Natural killer cell (primary cell): ENCODE measurements around the gene MAN2B2. TPM values are rescaled to one million over a fixed set of nuclear protein-coding genes. Genes with fewer than 3 reads are reported as not detected.

Source experiments
- ATAC-seq, 3 donors: fragments of 150-1000 bp in 2 of 3; fragments of 200-7000 bp in 1 of 3; cut with Tn5 transposase; 1 replicate in 1 of 3; 2 replicates in 2 of 3; pipeline ENCODE4 v1.10.0; 2021; ENCODE audit warnings: mild to moderate bottlenecking in 2 of 3, moderate library complexity in 2 of 3
- DNase-seq, 2 donors: peaks; one replicate each; pipeline versions ENCODE4 v3.0.0 to v3.0.0-alpha.2; 2013 to 2021; ENCODE audit warnings: mixed read lengths in 1 of 2
- H3K27ac ChIP-seq: one replicate; pipeline ENCODE4 v1.5.1; 2013; ENCODE audit warnings: mild to moderate bottlenecking, low read length
- H3K27me3 ChIP-seq: one replicate; pipeline ENCODE4 v1.6.1; 2013; ENCODE audit warnings: low read length; ENCODE audit not compliant: control insufficient read depth, insufficient read depth
- H3K36me3 ChIP-seq: one replicate; pipeline ENCODE4 v1.6.1; 2013; ENCODE audit warnings: low read length; ENCODE audit not compliant: control insufficient read depth, insufficient read depth
- H3K4me1 ChIP-seq: one replicate; pipeline ENCODE4 v1.6.1; 2013; ENCODE audit warnings: low read length; ENCODE audit not compliant: control insufficient read depth, insufficient read depth
- H3K4me3 ChIP-seq: one replicate; pipeline ENCODE4 v1.5.1; 2013; ENCODE audit warnings: low read length
- H3K9me3 ChIP-seq: one replicate; pipeline ENCODE4 v1.6.1; 2013; ENCODE audit warnings: low read length; ENCODE audit not compliant: control insufficient read depth, insufficient read depth
- H3K27ac Mint-ChIP-seq, 2 donors: one replicate each; pipeline ENCODE4 v1.8.0; 2022; ENCODE audit warnings: mild to moderate bottlenecking in 2 of 2, mixed read lengths in 2 of 2, moderate library complexity in 1 of 2
- H3K27me3 Mint-ChIP-seq, 2 donors: one replicate each; pipeline ENCODE4 v1.8.0; 2022; ENCODE audit warnings: low read depth in 2 of 2, mixed read lengths in 2 of 2
- H3K36me3 Mint-ChIP-seq: one replicate; pipeline ENCODE4 v1.8.0; 2022; ENCODE audit warnings: mixed read lengths
- H3K4me1 Mint-ChIP-seq, 2 donors: one replicate each; pipeline ENCODE4 v1.8.0; 2022; ENCODE audit warnings: mixed read lengths in 2 of 2
- H3K4me3 Mint-ChIP-seq: one replicate; pipeline ENCODE4 v1.8.0; 2022; ENCODE audit warnings: mild to moderate bottlenecking, moderate library complexity, mixed read lengths
- H3K9me3 Mint-ChIP-seq, 2 donors: one replicate each; pipeline ENCODE4 v1.8.0; 2022; ENCODE audit warnings: mixed read lengths in 2 of 2
- WGBS: methylation state at CpG from one replicate; pipeline ENCODE4 v1.1.7; 2013; ENCODE audit warnings: missing lambda C conversion rate; ENCODE audit not compliant: insufficient coverage; 5-methylcytosine and 5-hydroxymethylcytosine counted together
- intact Hi-C: fragments of 100-400 bp; cut with micrococcal nuclease; formaldehyde crosslinking; loops from one replicate; pipeline ENCODE4 v1.14.2; 2022
- total RNA-seq, 4 donors: library from RNA; stranded (reverse); fragments of 120-200 nt in 1 of 4; gene quantifications; one replicate each; pipeline versions ENCODE4 v1.2.3 to v1.2.4, GENCODE V29; 2013 to 2022
- TF ChIP-seq, protein P1 (sequence below): fragments of 200-600 bp; IDR thresholded peaks from one replicate; pipeline ENCODE4 v1.8.0; 2022; ENCODE audit warnings: antibody characterized with exemption

The MAN2B2 gene
- total RNA-seq, 3 donors from 2014 or later (not counting 1 experiment from before 2014, with no cell fraction given): 34.5 to 47.8 (median 39.0) TPM

DNA sequence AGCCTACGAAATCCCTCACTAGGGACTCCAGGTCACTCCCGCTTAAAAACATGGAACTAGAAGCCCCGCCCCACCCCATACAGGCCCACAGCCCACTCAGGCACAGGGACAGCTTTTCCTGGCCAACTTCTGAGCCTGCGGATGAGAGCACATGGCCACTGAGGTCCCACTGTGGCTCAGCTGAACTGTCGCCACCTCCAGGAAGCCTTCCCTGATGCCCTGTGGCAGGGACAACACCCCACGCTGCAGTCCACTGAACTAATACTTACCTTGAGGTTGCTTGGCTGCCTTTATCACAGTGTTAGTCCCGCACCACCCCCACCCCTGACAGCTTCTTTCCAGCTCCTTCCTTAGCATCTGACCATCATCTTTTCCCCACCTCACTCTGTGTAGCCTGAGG lies 39.3 kb upstream of the MAN2B2 start:
- no peak overlapping the region for H3K27ac ChIP-seq
- no peak overlapping the region for H3K27ac Mint-ChIP-seq
- no peaks in the 10 kb centered on the region for H3K9me3 Mint-ChIP-seq
- no peaks in the 10 kb centered on the region for H3K27me3 ChIP-seq
- no peak overlapping the region for H3K4me3 Mint-ChIP-seq
- H3K36me3 Mint-ChIP-seq: no peaks in the 10 kb centered on the region
- DNase-seq: no peak
- H3K27me3 Mint-ChIP-seq: peaks cover 5 to 8% of the 10 kb centered on the region in 2 donors
- H3K4me1 Mint-ChIP-seq: no peaks in the 10 kb centered on the region
- H3K4me3 ChIP-seq: no peak overlapping the region
- WGBS: 78% methylated on average over 7 of the region's 7 CpGs
- H3K36me3 ChIP-seq: no peaks in the 10 kb centered on the region
- H3K4me1 ChIP-seq: no peaks in the 10 kb centered on the region
- TF ChIP-seq, protein P1, sequence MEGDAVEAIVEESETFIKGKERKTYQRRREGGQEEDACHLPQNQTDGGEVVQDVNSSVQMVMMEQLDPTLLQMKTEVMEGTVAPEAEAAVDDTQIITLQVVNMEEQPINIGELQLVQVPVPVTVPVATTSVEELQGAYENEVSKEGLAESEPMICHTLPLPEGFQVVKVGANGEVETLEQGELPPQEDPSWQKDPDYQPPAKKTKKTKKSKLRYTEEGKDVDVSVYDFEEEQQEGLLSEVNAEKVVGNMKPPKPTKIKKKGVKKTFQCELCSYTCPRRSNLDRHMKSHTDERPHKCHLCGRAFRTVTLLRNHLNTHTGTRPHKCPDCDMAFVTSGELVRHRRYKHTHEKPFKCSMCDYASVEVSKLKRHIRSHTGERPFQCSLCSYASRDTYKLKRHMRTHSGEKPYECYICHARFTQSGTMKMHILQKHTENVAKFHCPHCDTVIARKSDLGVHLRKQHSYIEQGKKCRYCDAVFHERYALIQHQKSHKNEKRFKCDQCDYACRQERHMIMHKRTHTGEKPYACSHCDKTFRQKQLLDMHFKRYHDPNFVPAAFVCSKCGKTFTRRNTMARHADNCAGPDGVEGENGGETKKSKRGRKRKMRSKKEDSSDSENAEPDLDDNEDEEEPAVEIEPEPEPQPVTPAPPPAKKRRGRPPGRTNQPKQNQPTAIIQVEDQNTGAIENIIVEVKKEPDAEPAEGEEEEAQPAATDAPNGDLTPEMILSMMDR: no peak
- H3K9me3 ChIP-seq: no peaks in the 10 kb centered on the region
- ATAC-seq: no peak
- intact Hi-C loops: no loop called here

DNA sequence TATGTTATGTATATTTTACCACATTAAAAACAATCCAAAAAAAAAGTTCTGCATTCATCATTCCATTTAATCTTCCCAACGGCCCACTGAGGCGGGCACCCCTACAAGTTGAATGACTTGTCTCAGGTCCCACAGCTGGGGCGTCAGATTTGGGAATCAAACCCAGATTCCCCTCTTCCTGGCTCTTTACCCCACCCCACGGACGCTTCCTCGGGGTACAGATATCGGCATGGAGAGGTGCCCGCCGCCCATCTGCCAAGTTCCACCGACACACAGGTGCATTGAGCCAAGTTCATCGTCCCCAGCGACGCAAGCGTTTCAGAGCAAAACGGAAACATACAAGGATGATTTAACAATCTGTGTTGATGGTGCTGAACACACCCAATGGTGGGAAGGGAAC lies 36.9 kb upstream of the MAN2B2 start:
- Mint-ChIP-seq H3K36me3 (no peaks in the 10 kb centered on the region), H3K27me3 (peaks cover 5 to 8% of the 10 kb centered on the region in 2 donors), H3K27ac (no peak overlapping the region), H3K4me3 (no peak overlapping the region), H3K4me1 (no peaks in the 10 kb centered on the region), H3K9me3 (no peaks in the 10 kb centered on the region)
- Histone ChIP-seq H3K27ac (no peak overlapping the region), H3K4me3 (no peak overlapping the region), H3K36me3 (no peaks in the 10 kb centered on the region), H3K9me3 (no peaks in the 10 kb centered on the region), H3K27me3 (no peaks in the 10 kb centered on the region), H3K4me1 (no peaks in the 10 kb centered on the region)
- intact Hi-C loops: no loop called here
- no peak for DNase-seq
- no peak for ATAC-seq
- TF ChIP-seq, protein P1: no peak
- 93% methylated on average over 15 of the region's 15 CpGs for WGBS

GRCh38 chr4:6538575-6538974 lies 36.4 kb upstream of the MAN2B2 start:
- H3K36me3 ChIP-seq: no peaks in the 10 kb centered on the region
- H3K4me1 ChIP-seq: no peaks in the 10 kb centered on the region
- TF ChIP-seq, protein P1: no peak
- ATAC-seq: no peak
- WGBS: 64% methylated on average over 22 of the region's 22 CpGs
- no peaks in the 10 kb centered on the region for H3K9me3 ChIP-seq
- H3K4me1 Mint-ChIP-seq: no peaks in the 10 kb centered on the region
- intact Hi-C loops: no loop called here
- peaks cover 5 to 8% of the 10 kb centered on the region in 2 donors for H3K27me3 Mint-ChIP-seq
- H3K4me3 Mint-ChIP-seq: no peak overlapping the region
- no peak overlapping the region for H3K4me3 ChIP-seq
- H3K36me3 Mint-ChIP-seq: no peaks in the 10 kb centered on the region
- no peak overlapping the region for H3K27ac ChIP-seq
- H3K9me3 Mint-ChIP-seq: no peaks in the 10 kb centered on the region
- DNase-seq: no peak
- H3K27me3 ChIP-seq: no peaks in the 10 kb centered on the region
- no peak overlapping the region for H3K27ac Mint-ChIP-seq

- Histone ChIP-seq H3K4me3 (no peak overlapping the region), H3K4me1 (no peaks in the 10 kb centered on the region), H3K36me3 (no peaks in the 10 kb centered on the region), H3K9me3 (no peaks in the 10 kb centered on the region), H3K27me3 (no peaks in the 10 kb centered on the region), H3K27ac (no peak overlapping the region)
- no peaks in the 10 kb centered on the region for H3K4me1 Mint-ChIP-seq
- ATAC-seq (no peak), DNase-seq (no peak)
- peaks cover 5 to 8% of the 10 kb centered on the region in 2 donors for H3K27me3 Mint-ChIP-seq
- TF ChIP-seq, protein P1: no peak
- no peaks in the 10 kb centered on the region for H3K9me3 Mint-ChIP-seq
- H3K27ac Mint-ChIP-seq: no peak overlapping the region
- 78% methylated on average over 11 of the region's 13 CpGs for WGBS
- H3K36me3 Mint-ChIP-seq: no peaks in the 10 kb centered on the region
- H3K4me3 Mint-ChIP-seq: no peak overlapping the region
- intact Hi-C loops: no loop called here
Observed at GRCh38 chr4:6539009-6539764, 35.8 kb upstream of the MAN2B2 start.
